Loucy (cell line): ENCODE data around the gene ADGRB3.
"Not testable (repeated sequence)": the region's sequence is repeated elsewhere in the genome, so short reads cannot be mapped to it uniquely, and the experiment has no call there.

Experiments
- H2AFZ ChIP-seq: fragments of 200-600 bp; sonication (generic); 2 replicates; pipeline ENCODE4 v1.6.0; 2016; ENCODE audit warnings: antibody characterized with exemption, mild to moderate bottlenecking, low read length, moderate library complexity
- H3F3A ChIP-seq: fragments of 200-600 bp; 2 replicates; pipeline ENCODE4 v1.6.0; 2016; ENCODE audit warnings: antibody characterized with exemption, low read depth, mild to moderate bottlenecking
- H3K27me3 ChIP-seq: fragments of 200-600 bp; sonication (generic); 2 replicates; pipeline ENCODE4 v1.6.1; 2014; ENCODE audit warnings: low read length, mild to moderate bottlenecking; ENCODE audit not compliant: insufficient read depth, poor library complexity, severe bottlenecking
- H3K36me3 ChIP-seq: fragments of 200-600 bp; sonication (generic); 2 replicates; pipeline ENCODE4 v1.6.1; 2016; ENCODE audit warnings: low read length; ENCODE audit not compliant: insufficient read depth
- H3K4me1 ChIP-seq: fragments of 200-600 bp; sonication (generic); 2 replicates; pipeline ENCODE4 v1.5.1; 2014; ENCODE audit warnings: low read length, mild to moderate bottlenecking; ENCODE audit not compliant: insufficient read depth, poor library complexity, severe bottlenecking
- H3K4me2 ChIP-seq: fragments of 200-600 bp; sonication (generic); 2 replicates; pipeline ENCODE4 v1.6.0; 2014; ENCODE audit warnings: antibody characterized with exemption, low read length, low read depth, mild to moderate bottlenecking; ENCODE audit not compliant: poor library complexity, severe bottlenecking
- H3K4me3 ChIP-seq: fragments of 200-600 bp; sonication (generic); 2 replicates; pipeline ENCODE4 v1.5.1; 2014; ENCODE audit warnings: low read length, mild to moderate bottlenecking, mixed read lengths; ENCODE audit not compliant: poor library complexity, severe bottlenecking
- H3K79me2 ChIP-seq: fragments of 200-600 bp; sonication (generic); 2 replicates; pipeline ENCODE4 v1.6.1; 2014; ENCODE audit warnings: low read length; ENCODE audit not compliant: insufficient read depth
- H3K9ac ChIP-seq: fragments of 200-600 bp; sonication (generic); 2 replicates; pipeline ENCODE4 v1.6.0; 2014; ENCODE audit warnings: mild to moderate bottlenecking, low read depth, low read length, moderate library complexity; ENCODE audit not compliant: poor library complexity, severe bottlenecking
- H3K9me2 ChIP-seq: fragments of 200-600 bp; sonication (generic); replicated peaks from 2 replicates; pipeline ENCODE4 v1.6.1; 2016; ENCODE audit warnings: low read depth, low read length, mixed read lengths
- H3K9me3 ChIP-seq: fragments of 200-600 bp; sonication (generic); 2 replicates; pipeline ENCODE4 v1.6.1; 2014; ENCODE audit warnings: mild to moderate bottlenecking, antibody characterized with exemption, low read length, low read depth; ENCODE audit not compliant: insufficient read depth
- H4K20me1 ChIP-seq: fragments of 200-600 bp; sonication (generic); 2 replicates; pipeline ENCODE4 v1.6.0; 2014; ENCODE audit warnings: antibody characterized with exemption, low read length, mild to moderate bottlenecking; ENCODE audit not compliant: insufficient read depth, poor library complexity, severe bottlenecking
- EZH2phosphoT487 ChIP-seq: fragments of 200-600 bp; IDR thresholded peaks from 2 replicates; pipeline ENCODE4 v1.6.1; 2018; ENCODE audit warnings: antibody characterized with exemption, mild to moderate bottlenecking, moderate library complexity, borderline replicate concordance
- TF ChIP-seq, protein P1 (sequence below): fragments of 200-600 bp; sonication (generic); conservative IDR thresholded peaks from 2 replicates; pipeline ENCODE4 v1.5.1; 2014; ENCODE audit warnings: mild to moderate bottlenecking, antibody characterized with exemption, low read length

Gene ADGRB3

GRCh38 chr6:69427882-69428281, 792.8 kb downstream of the ADGRB3 start:
- no peaks in the 10 kb centered on the region for H3K9me3 ChIP-seq
- H3K27me3 ChIP-seq = no peaks in the 10 kb centered on the region
- H4K20me1 ChIP-seq = no peaks in the 10 kb centered on the region
- H3F3A ChIP-seq = no peaks in the 10 kb centered on the region
- no peaks in the 10 kb centered on the region for H3K36me3 ChIP-seq
- H3K9ac ChIP-seq = no peak overlapping the region
- no peak overlapping the region for H2AFZ ChIP-seq
- no peak for TF ChIP-seq EZH2phosphoT487
- TF ChIP-seq, protein P1, sequence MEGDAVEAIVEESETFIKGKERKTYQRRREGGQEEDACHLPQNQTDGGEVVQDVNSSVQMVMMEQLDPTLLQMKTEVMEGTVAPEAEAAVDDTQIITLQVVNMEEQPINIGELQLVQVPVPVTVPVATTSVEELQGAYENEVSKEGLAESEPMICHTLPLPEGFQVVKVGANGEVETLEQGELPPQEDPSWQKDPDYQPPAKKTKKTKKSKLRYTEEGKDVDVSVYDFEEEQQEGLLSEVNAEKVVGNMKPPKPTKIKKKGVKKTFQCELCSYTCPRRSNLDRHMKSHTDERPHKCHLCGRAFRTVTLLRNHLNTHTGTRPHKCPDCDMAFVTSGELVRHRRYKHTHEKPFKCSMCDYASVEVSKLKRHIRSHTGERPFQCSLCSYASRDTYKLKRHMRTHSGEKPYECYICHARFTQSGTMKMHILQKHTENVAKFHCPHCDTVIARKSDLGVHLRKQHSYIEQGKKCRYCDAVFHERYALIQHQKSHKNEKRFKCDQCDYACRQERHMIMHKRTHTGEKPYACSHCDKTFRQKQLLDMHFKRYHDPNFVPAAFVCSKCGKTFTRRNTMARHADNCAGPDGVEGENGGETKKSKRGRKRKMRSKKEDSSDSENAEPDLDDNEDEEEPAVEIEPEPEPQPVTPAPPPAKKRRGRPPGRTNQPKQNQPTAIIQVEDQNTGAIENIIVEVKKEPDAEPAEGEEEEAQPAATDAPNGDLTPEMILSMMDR = no peak
- no peaks in the 10 kb centered on the region for H3K9me2 ChIP-seq
- H3K4me1 ChIP-seq = no peaks in the 10 kb centered on the region
- H3K4me2 ChIP-seq = no peak overlapping the region
- no peak overlapping the region for H3K4me3 ChIP-seq
- H3K79me2 ChIP-seq = no peaks in the 10 kb centered on the region

GRCh38 chr6:69432168-69432567, 797.1 kb downstream of the ADGRB3 start:
- not testable (repeated sequence) for H2AFZ ChIP-seq, H3K4me3 ChIP-seq, H3K4me2 ChIP-seq, H3K9me2 ChIP-seq, H3F3A ChIP-seq, H3K27me3 ChIP-seq, H3K79me2 ChIP-seq, H3K9ac ChIP-seq, H3K36me3 ChIP-seq, H4K20me1 ChIP-seq, H3K9me3 ChIP-seq, H3K4me1 ChIP-seq

DNA sequence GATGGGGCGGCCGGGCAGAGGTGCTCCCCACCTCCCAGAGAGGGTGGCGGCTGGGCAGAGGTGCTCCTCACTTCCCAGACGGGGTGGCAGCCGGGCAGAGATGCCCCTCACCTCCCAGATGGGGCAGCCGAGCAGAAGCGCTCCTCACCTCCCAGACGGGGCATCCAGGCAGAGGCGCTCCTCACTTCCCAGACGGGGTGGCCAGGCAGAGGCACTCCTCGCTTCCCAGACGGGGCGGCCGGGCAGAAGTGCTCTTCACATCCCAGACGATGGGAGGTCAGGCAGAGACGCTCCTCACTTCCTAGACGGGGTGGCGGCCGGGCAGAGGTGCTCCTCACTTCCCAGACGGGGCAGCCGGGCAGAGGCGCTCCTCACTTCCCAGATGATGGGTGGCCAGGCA, 798.0 kb downstream of the ADGRB3 start:
- H3K4me3 ChIP-seq, H3K79me2 ChIP-seq, H2AFZ ChIP-seq, H3K4me1 ChIP-seq, H4K20me1 ChIP-seq, H3K36me3 ChIP-seq, H3K4me2 ChIP-seq, H3F3A ChIP-seq, H3K9me2 ChIP-seq, H3K27me3 ChIP-seq, H3K9ac ChIP-seq, H3K9me3 ChIP-seq: not testable (repeated sequence)

DNA sequence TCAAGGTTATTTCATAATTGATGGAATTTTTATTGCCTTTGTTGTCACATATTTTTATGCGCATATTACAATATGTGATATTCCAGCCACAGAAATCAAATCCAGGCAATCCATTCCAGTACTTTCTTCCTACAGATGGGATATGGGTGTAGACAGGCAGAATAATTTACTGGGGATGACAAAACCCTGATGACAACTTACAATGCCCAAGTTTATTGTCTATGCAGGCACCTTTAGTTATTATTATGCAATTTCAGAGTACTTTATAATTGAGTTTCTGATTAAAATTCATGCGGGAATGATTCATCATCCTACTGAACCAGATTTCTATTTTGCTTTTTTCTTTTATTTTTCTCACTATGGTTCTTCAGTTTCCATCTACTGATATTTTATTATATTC, 803.0 kb downstream of the ADGRB3 start:
- Histone ChIP-seq H3K9ac (no peak overlapping the region), H3K27me3 (no peaks in the 10 kb centered on the region), H3K9me3 (no peaks in the 10 kb centered on the region), H4K20me1 (no peaks in the 10 kb centered on the region), H3K4me1 (no peaks in the 10 kb centered on the region), H3K4me3 (no peak overlapping the region), H3K79me2 (no peaks in the 10 kb centered on the region), H3K36me3 (no peaks in the 10 kb centered on the region), H2AFZ (no peak overlapping the region), H3K9me2 (no peaks in the 10 kb centered on the region), H3K4me2 (no peak overlapping the region), H3F3A (no peaks in the 10 kb centered on the region)
- TF ChIP-seq, protein P1 = no peak
- TF ChIP-seq EZH2phosphoT487 = no peak
